Naive thymus-derived CD4-positive, alpha-beta T cell (primary cell): Measurements from ENCODE around the gene PDSS1. TPM values are rescaled to one million over a fixed set of nuclear protein-coding genes. Genes with fewer than 3 reads are reported as not detected.

Source experiments
- ATAC-seq: fragments of 150-1000 bp; cut with Tn5 transposase; 2 replicates; pipeline ENCODE4 v1.10.0; 2021; ENCODE audit warnings: mild to moderate bottlenecking, moderate library complexity
- CTCF ChIA-PET: fragments of 350-600 bp; sonication (Branson Sonifier 250); formaldehyde crosslinking; loops from one replicate; lab custom pipeline; 2021; ENCODE audit warnings: antibody characterized with exemption; lab: Charles Lee
- POLR2A ChIA-PET: fragments of 350-600 bp; sonication (Branson Sonifier 250); formaldehyde crosslinking; loops from one replicate; lab custom pipeline; 2021; ENCODE audit warnings: antibody characterized with exemption, inconsistent platforms; lab: Charles Lee
- DNase-seq, 9 donors: peaks; one replicate each; pipeline versions ENCODE4 v3.0.0 to v3.0.0-alpha.2; 2020 to 2022; ENCODE audit warnings: mixed read lengths in 1 of 9
- H3K27ac ChIP-seq: one replicate; pipeline ENCODE4 v1.7.0; 2013; ENCODE audit warnings: mild to moderate bottlenecking, low read depth, low read length, moderate library complexity
- H3K27me3 ChIP-seq, 2 donors: one replicate each; pipeline ENCODE4 v1.7.0; 2013; ENCODE audit warnings: low read length in 2 of 2, mild to moderate bottlenecking in 2 of 2, moderate library complexity in 2 of 2; ENCODE audit not compliant: control insufficient read depth in 2 of 2, insufficient read depth in 2 of 2
- H3K36me3 ChIP-seq, 3 experiments: 1 replicate in 2 of 3; 2 replicates in 1 of 3; pipeline ENCODE4 v1.7.0; 2013; ENCODE audit warnings: low read length in 3 of 3, mild to moderate bottlenecking in 3 of 3, moderate library complexity in 1 of 3; ENCODE audit not compliant: insufficient read depth in 3 of 3, control insufficient read depth in 2 of 3
- H3K4me1 ChIP-seq, 2 donors: one replicate each; pipeline ENCODE4 v1.7.0; 2013; ENCODE audit warnings: low read length in 2 of 2, mild to moderate bottlenecking in 2 of 2, moderate library complexity in 1 of 2; ENCODE audit not compliant: control insufficient read depth in 2 of 2, insufficient read depth in 2 of 2
- H3K4me3 ChIP-seq: 2 replicates; pipeline ENCODE4 v1.7.0; 2013; ENCODE audit warnings: mild to moderate bottlenecking, low read length
- H3K9me3 ChIP-seq, 3 experiments: 1 replicate in 2 of 3; 2 replicates in 1 of 3; pipeline ENCODE4 v1.7.0; 2013; ENCODE audit warnings: low read length in 3 of 3; ENCODE audit not compliant: control insufficient read depth in 2 of 3
- H3K27ac Mint-ChIP-seq, 9 donors: one replicate each; pipeline ENCODE4 v1.8.0; 2020 to 2022; ENCODE audit warnings: mixed read lengths in 9 of 9, mild to moderate bottlenecking in 8 of 9, moderate library complexity in 5 of 9, inconsistent platforms in 2 of 9
- H3K27me3 Mint-ChIP-seq, 5 donors: one replicate each; pipeline ENCODE4 v1.8.0; 2021 to 2022; ENCODE audit warnings: mixed read lengths in 5 of 5, mild to moderate bottlenecking in 1 of 5
- H3K36me3 Mint-ChIP-seq, 5 donors: one replicate each; pipeline ENCODE4 v1.8.0; 2020 to 2022; ENCODE audit warnings: mixed read lengths in 5 of 5, mild to moderate bottlenecking in 3 of 5, inconsistent platforms in 1 of 5
- H3K4me1 Mint-ChIP-seq, 7 donors: one replicate each; pipeline ENCODE4 v1.8.0; 2020 to 2022; ENCODE audit warnings: mixed read lengths in 7 of 7, mild to moderate bottlenecking in 3 of 7, inconsistent platforms in 1 of 7
- H3K4me3 Mint-ChIP-seq, 10 donors: one replicate each; pipeline ENCODE4 v1.8.0; 2020 to 2022; ENCODE audit warnings: mild to moderate bottlenecking in 10 of 10, mixed read lengths in 10 of 10, moderate library complexity in 6 of 10, inconsistent platforms in 2 of 10
- H3K9me3 Mint-ChIP-seq, 11 donors: one replicate each; pipeline ENCODE4 v1.8.0; 2020 to 2022; ENCODE audit warnings: mixed read lengths in 11 of 11, mild to moderate bottlenecking in 4 of 11, inconsistent platforms in 1 of 11, moderate library complexity in 1 of 11
- intact Hi-C, 2 donors: fragments of 100-400 bp; cut with micrococcal nuclease; formaldehyde crosslinking; loops; one replicate each; pipeline ENCODE4 v1.15.1; 2023
- polyA plus RNA-seq, 2 donors: library from polyadenylated mRNA; unstranded; fragments of 300-500 nt; fragmentation: Illumina TruSeq; gene quantifications; one replicate each; pipeline ENCODE4 v1.2.3, GENCODE V29; 2021
- total RNA-seq, 6 experiments: library from RNA in 5 of 6; stranded (reverse) in 5 of 6; gene quantifications; 1 replicate in 5 of 6; 2 replicates in 1 of 6; pipeline ENCODE4 v1.2.3 and lab custom pipeline; 2021 to 2026

Gene PDSS1
- total and polyA plus RNA-seq, 7 experiments from 2014 or later: 3.8 to 15.2 (median 4.7) TPM

DNA sequence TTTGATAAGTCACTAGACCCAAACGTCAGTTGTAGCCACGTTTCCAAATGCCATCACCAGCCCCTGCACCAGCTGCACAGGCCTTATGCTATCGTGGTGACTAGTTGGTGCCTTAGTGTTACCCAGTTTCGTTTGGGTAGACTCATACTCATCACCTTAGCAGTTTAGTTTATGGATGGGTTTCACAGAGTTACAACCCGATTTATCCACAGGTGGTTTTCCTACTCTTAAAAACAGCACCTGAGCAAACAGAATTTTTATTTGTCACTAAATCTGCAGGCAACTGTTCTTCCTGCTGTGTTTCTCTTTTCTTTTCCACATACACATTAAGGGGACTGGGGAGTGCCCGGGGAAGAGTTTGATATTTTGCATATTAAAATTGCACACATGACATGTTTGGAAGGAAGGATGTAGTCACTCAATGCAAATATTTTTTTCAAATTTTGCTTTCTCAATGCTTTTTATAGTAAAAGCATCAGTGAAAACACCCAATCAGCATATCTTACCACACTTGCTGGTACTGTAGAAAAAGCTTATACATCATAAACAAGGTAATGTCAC lies 41.6 kb downstream of the PDSS1 start:
- H3K4me3 ChIP-seq: no peak overlapping the region
- Mint-ChIP-seq H3K27me3 (no peaks in the 10 kb centered on the region), H3K9me3 (peaks cover 0 to 4% (median 0%) of the 10 kb centered on the region in 11 donors), H3K36me3 (peaks cover 5 to 60% (median 25%) of the 10 kb centered on the region in 5 donors), H3K4me3 (peak overlapping the region in 1 of 10 donors; percentile 49), H3K27ac (peak overlapping the region in 7 of 9 donors; percentile 43 to 89 (median 65)), H3K4me1 (peaks cover 0 to 69% (median 0%) of the 10 kb centered on the region in 7 donors)
- peaks cover 0 to 38% (median 0%) of the 10 kb centered on the region in 3 experiments for H3K36me3 ChIP-seq
- ChIA-PET CTCF (interaction anchor here (0.9 to 1.2 kb wide), 2 partner anchors 13 to 143 kb away, joined by 3 read pairs; no protein-coding TSS in a partner anchor), POLR2A (no interaction called here)
- no peak overlapping the region for H3K27ac ChIP-seq
- no peaks in the 10 kb centered on the region for H3K4me1 ChIP-seq
- H3K9me3 ChIP-seq: no peaks in the 10 kb centered on the region
- no peaks in the 10 kb centered on the region for H3K27me3 ChIP-seq
- no peak for DNase-seq
- intact Hi-C loops: loop anchor here in 1 of 2 donors (5.0 to 10.0 kb wide), 3 partner anchors 42 to 413 kb away; partner anchors contain the start of genes ANKRD26, PDSS1 and YME1L1
- ATAC-seq: no peak

DNA sequence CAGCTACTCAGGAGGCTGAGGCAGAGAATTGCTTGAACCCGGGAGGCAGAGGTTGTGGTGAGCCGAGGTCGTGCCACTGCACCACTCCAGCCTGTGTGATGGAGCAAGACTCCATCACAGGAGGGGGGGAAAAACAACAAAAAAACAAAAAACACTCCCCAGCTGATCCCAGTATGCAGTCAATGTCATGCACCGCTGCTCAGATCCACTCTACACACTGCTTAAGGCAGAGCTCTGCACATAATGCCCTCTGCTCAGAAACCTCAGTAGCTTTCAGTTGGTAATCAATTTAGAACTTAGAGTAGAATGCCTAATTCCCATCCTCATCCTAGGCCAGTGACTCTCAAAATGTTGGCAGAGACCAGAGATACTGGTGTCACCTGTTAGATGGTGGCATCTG lies 43.9 kb downstream of the PDSS1 start:
- no peaks in the 10 kb centered on the region for H3K27me3 Mint-ChIP-seq
- no peak overlapping the region for H3K4me3 Mint-ChIP-seq
- no peak overlapping the region for H3K4me3 ChIP-seq
- CTCF ChIA-PET: no interaction called here
- ATAC-seq (no peak), DNase-seq (no peak)
- intact Hi-C loops: no loop called here
- peaks cover 0 to 25% (median 0%) of the 10 kb centered on the region in 3 experiments for H3K36me3 ChIP-seq
- no peaks in the 10 kb centered on the region for H3K27me3 ChIP-seq
- no peaks in the 10 kb centered on the region for H3K9me3 ChIP-seq
- H3K36me3 Mint-ChIP-seq: peaks cover 0 to 59% (median 31%) of the 10 kb centered on the region in 5 donors
- H3K27ac Mint-ChIP-seq: peak overlapping the region in 3 of 9 donors; percentile 36 to 80 (median 51)
- H3K4me1 ChIP-seq: no peaks in the 10 kb centered on the region
- POLR2A ChIA-PET: no interaction called here
- peaks cover 0 to 72% (median 0%) of the 10 kb centered on the region in 7 donors for H3K4me1 Mint-ChIP-seq
- H3K9me3 Mint-ChIP-seq: peaks cover 0 to 4% (median 0%) of the 10 kb centered on the region in 11 donors
- no peak overlapping the region for H3K27ac ChIP-seq

DNA sequence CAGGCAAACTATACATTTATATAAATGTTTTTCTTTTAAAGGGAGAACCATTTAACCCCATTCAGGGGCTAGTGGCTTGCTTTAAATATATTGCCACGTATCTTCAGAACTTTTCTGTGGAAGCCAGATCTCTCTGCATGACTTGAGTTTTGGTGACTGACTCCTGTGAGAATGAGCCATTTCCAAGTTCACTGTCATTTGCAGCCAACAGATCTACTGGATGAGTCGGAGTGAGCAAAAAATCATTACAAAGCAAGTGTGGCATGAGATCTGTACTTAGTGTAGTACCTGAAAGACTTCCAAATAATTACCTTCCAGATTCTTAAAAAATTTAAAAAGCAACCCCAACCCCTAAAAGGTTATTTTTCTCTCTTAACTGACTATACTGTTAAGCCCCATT lies 45.6 kb downstream of the PDSS1 start:
- Histone ChIP-seq H3K4me3 (no peak overlapping the region), H3K27ac (no peak overlapping the region), H3K27me3 (no peaks in the 10 kb centered on the region), H3K36me3 (peaks cover 0 to 19% (median 8%) of the 10 kb centered on the region in 3 experiments), H3K4me1 (no peaks in the 10 kb centered on the region), H3K9me3 (no peaks in the 10 kb centered on the region)
- no peaks in the 10 kb centered on the region for H3K27me3 Mint-ChIP-seq
- H3K9me3 Mint-ChIP-seq: peaks cover 0 to 4% (median 0%) of the 10 kb centered on the region in 11 donors
- POLR2A ChIA-PET: no interaction called here
- peaks cover 0 to 55% (median 31%) of the 10 kb centered on the region in 5 donors for H3K36me3 Mint-ChIP-seq
- intact Hi-C loops: no loop called here
- H3K4me1 Mint-ChIP-seq: peaks cover 0 to 62% (median 0%) of the 10 kb centered on the region in 7 donors
- ATAC-seq (no peak), DNase-seq (no peak)
- no peak overlapping the region for H3K4me3 Mint-ChIP-seq
- CTCF ChIA-PET: interaction anchor here (1.1 kb wide), 1 partner anchor 13 kb away, joined by 3 read pairs; no protein-coding TSS in a partner anchor
- peak overlapping the region in 7 of 9 donors; percentile 41 to 68 (median 60) for H3K27ac Mint-ChIP-seq

DNA sequence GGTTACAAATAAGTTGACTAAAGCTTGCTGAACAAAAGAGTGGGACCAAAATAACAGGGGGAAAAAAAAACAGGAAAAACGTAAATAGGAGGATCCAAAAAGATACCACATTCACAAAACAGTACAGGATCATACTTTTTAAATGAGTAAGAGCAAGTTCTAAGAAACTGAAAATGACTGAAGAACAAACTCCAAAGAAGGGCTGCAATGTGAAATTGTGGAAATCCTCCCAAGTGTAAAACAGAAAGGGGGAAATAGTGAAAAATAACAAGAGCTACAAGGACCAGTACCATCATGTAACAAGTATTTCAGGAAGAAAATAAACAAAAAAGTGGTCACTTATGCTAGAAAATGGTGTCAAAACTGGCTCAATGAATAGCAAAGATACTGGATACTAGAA lies 46.3 kb downstream of the PDSS1 start:
- DNase-seq (no peak), ATAC-seq (no peak)
- Histone ChIP-seq H3K4me3 (no peak overlapping the region), H3K4me1 (no peaks in the 10 kb centered on the region), H3K27ac (no peak overlapping the region), H3K36me3 (peaks cover 0 to 19% (median 8%) of the 10 kb centered on the region in 3 experiments), H3K9me3 (no peaks in the 10 kb centered on the region), H3K27me3 (no peaks in the 10 kb centered on the region)
- Mint-ChIP-seq H3K27me3 (no peaks in the 10 kb centered on the region), H3K4me1 (peaks cover 0 to 55% (median 0%) of the 10 kb centered on the region in 7 donors), H3K9me3 (peaks cover 0 to 4% (median 0%) of the 10 kb centered on the region in 11 donors), H3K27ac (peak overlapping the region in 6 of 9 donors; percentile 29 to 68 (median 55)), H3K4me3 (no peak overlapping the region), H3K36me3 (peaks cover 0 to 60% (median 31%) of the 10 kb centered on the region in 5 donors)
- ChIA-PET CTCF (interaction anchor here (1.1 kb wide), 1 partner anchor 13 kb away, joined by 3 read pairs; no protein-coding TSS in a partner anchor), POLR2A (no interaction called here)
- intact Hi-C loops: no loop called here

GRCh38 chr10:26746061-26746460 lies 48.6 kb downstream of the PDSS1 start:
- peaks cover 0 to 4% (median 0%) of the 10 kb centered on the region in 11 donors for H3K9me3 Mint-ChIP-seq
- peaks cover 0 to 49% (median 24%) of the 10 kb centered on the region in 5 donors for H3K36me3 Mint-ChIP-seq
- no peak overlapping the region for H3K4me3 Mint-ChIP-seq
- ATAC-seq: no peak
- H3K4me1 ChIP-seq: no peaks in the 10 kb centered on the region
- POLR2A ChIA-PET: interaction anchor here (0.6 kb wide), 1 partner anchor 137 kb away, joined by 3 read pairs; no protein-coding TSS in a partner anchor
- no peak overlapping the region for H3K27ac ChIP-seq
- peak overlapping the region in 7 of 9 donors; percentile 2 to 77 (median 39) for H3K27ac Mint-ChIP-seq
- H3K27me3 ChIP-seq: no peaks in the 10 kb centered on the region
- peaks cover 0 to 25% (median 8%) of the 10 kb centered on the region in 3 experiments for H3K36me3 ChIP-seq
- H3K27me3 Mint-ChIP-seq: no peaks in the 10 kb centered on the region
- peaks cover 0 to 35% (median 0%) of the 10 kb centered on the region in 7 donors for H3K4me1 Mint-ChIP-seq
- no peaks in the 10 kb centered on the region for H3K9me3 ChIP-seq
- H3K4me3 ChIP-seq: no peak overlapping the region
- DNase-seq: no peak
- CTCF ChIA-PET: no interaction called here
- intact Hi-C loops: loop anchor here in 1 of 2 donors (5.0 kb wide), 1 partner anchor 116 kb away; the partner anchor contains the start of gene ABI1

- intact Hi-C loops: loop anchor here in 1 of 2 donors (10.0 kb wide), 1 partner anchor 379 kb away; no protein-coding TSS in a partner anchor
- peaks cover 0 to 20% (median 0%) of the 10 kb centered on the region in 3 experiments for H3K36me3 ChIP-seq
- CTCF ChIA-PET: no interaction called here
- DNase-seq (no peak), ATAC-seq (no peak)
- H3K4me3 ChIP-seq: no peak overlapping the region
- Mint-ChIP-seq H3K36me3 (peaks cover 5 to 23% (median 9%) of the 10 kb centered on the region in 5 donors), H3K27me3 (no peaks in the 10 kb centered on the region), H3K9me3 (no peaks in the 10 kb centered on the region), H3K4me1 (peaks cover 1 to 22% (median 4%) of the 10 kb centered on the region in 7 donors), H3K27ac (peak overlapping the region in 7 of 9 donors; percentile 32 to 78 (median 68)), H3K4me3 (peak overlapping the region in 1 of 10 donors; percentile 44)
- no peaks in the 10 kb centered on the region for H3K27me3 ChIP-seq
- POLR2A ChIA-PET: interaction anchor here (0.9 kb wide), 1 partner anchor 15 kb away, joined by 3 read pairs; no protein-coding TSS in a partner anchor
- H3K4me1 ChIP-seq: no peaks in the 10 kb centered on the region
- no peaks in the 10 kb centered on the region for H3K9me3 ChIP-seq
- H3K27ac ChIP-seq: no peak overlapping the region
Measured at GRCh38 chr10:26755443-26755903, 58.0 kb downstream of the PDSS1 start.
